Measurements from ENCODE around the gene PLEKHA7.

The PLEKHA7 gene

DNA sequence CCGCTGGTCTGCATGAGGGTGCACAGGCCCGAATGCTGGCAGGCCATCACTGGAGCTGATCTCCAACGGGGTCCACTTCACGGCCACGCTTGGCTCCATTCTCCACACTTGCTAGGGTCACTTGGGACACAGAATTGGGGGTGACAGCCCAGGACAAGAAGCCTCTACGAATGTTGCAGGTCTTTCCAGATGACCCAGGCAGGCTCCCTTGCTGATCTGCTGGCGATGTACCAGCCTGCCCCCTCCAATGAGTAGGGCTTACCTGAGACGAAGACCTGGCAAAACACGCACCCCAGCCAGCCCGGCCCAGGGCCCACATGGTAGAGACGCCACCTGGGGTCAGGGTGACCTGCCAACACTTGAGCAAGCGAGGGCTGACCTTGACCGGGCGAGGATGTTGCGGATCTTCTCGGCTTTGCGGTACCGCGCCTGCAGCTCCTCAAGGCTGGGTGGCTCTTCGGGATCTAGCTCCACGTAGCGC is 230.9 kb downstream of the PLEKHA7 start:
- TF ChIP-seq, protein P1, sequence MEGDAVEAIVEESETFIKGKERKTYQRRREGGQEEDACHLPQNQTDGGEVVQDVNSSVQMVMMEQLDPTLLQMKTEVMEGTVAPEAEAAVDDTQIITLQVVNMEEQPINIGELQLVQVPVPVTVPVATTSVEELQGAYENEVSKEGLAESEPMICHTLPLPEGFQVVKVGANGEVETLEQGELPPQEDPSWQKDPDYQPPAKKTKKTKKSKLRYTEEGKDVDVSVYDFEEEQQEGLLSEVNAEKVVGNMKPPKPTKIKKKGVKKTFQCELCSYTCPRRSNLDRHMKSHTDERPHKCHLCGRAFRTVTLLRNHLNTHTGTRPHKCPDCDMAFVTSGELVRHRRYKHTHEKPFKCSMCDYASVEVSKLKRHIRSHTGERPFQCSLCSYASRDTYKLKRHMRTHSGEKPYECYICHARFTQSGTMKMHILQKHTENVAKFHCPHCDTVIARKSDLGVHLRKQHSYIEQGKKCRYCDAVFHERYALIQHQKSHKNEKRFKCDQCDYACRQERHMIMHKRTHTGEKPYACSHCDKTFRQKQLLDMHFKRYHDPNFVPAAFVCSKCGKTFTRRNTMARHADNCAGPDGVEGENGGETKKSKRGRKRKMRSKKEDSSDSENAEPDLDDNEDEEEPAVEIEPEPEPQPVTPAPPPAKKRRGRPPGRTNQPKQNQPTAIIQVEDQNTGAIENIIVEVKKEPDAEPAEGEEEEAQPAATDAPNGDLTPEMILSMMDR (IDR thresholded peaks at IDR 0.05; ENCODE audit: low read length, missing control alignments) = no peak
- DNase-seq (ENCODE audit: low read depth) = no peak
- no peak overlapping the region for H3K4me3 ChIP-seq (replicated peaks; ENCODE audit: low read depth, low read length)

DNA sequence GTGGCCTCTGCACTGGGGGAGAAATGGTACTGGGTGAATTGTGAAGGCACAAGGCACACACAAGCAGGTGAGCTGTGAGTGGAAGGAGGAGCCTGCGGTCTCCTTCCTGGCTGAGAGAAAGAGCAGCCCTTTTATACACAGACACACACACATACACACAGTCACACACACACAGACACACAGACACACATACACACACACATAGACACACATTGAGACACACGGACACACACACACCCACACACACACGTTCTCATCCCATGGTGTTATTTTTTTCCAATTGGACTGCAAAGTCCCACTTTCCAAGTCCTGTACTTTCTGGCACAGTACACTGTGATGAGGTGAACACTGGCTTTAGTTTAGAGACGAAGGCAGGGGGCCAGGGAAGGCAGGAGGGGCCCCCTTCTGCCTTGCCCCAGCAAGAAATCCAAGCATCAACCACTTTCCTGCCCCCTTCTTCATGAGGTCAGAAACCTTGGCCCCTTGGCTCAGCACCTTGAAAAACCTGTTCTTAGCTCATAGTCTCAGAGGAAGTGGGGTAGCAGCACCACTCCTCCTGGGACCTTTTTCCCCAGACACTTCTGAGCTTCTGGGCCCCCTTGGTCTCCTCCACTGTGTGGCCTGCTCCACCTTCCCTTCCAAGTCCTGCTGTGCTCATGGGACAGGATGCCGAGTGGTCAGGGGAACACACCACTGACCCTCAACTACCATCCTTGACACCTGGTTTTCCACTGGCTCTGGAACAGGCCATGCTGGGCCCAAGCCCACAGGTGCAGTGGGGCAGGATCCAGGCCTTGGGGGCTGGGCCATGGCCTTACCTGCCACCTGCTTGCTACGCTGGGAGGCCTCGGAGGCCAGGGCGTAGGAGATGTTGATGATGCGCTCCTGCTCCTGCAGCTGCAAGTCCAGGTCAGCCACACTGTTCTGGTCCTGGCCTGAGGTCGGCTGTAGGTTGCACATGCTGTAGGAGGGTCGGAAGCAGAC is 232.0 kb downstream of the PLEKHA7 start:
- H3K4me3 ChIP-seq (replicated peaks; ENCODE audit: low read depth, low read length) = no peak overlapping the region
- no peak for DNase-seq (ENCODE audit: low read depth)
- TF ChIP-seq, protein P1 (IDR thresholded peaks at IDR 0.05; ENCODE audit: low read length, missing control alignments) = no peak

- no peak overlapping the region for H3K4me3 ChIP-seq (replicated peaks; ENCODE audit: low read depth, low read length)
- DNase-seq (ENCODE audit: low read depth) = no peak
- TF ChIP-seq, protein P1 (IDR thresholded peaks at IDR 0.05; ENCODE audit: low read length, missing control alignments) = no peak
These were observed 233.3 kb downstream of the PLEKHA7 start for GRCh38 chr11:16780698-16781550.

DNA sequence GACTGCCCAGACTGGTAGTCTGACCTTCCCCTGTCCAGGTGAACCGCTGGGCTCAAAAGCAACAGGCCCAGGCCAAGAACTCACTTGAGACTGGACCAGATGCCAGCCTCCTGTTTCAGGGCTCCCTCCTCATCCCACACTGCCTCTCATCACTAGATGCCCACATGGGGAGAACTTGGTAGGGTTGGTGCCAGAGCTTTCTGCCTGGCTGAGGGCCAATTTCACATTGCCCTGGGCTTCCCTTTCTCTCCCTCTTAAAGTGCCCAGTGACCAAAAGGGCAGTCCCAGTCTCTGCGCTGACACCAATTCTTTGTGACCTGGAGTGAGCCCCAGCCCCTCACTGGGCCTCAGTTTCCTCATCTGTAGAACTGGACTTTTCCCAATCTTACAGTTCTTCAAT is 234.1 kb downstream of the PLEKHA7 start:
- H3K4me3 ChIP-seq (replicated peaks; ENCODE audit: low read depth, low read length) = no peak overlapping the region
- TF ChIP-seq, protein P1 (IDR thresholded peaks at IDR 0.05; ENCODE audit: low read length, missing control alignments) = no peak
- DNase-seq (ENCODE audit: low read depth) = no peak

DNA sequence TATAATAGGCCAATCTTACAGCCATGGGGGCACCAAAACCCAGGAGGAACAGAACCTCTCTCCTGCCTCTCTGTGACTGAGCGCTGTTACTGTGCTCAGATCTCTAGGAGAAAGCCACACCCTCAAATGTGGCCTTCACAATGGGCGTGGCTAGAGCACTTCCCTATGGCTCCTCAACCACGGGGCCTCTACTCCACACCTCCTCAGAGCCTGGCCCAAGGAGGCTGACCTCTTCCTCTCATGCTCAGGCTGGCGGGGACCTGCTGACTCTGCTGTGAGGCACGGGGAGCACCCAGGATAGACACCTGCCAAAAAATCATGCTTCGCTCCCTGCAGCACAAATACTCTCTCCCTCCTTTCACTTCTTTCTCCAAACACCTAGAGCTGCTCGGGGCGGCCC is 234.8 kb downstream of the PLEKHA7 start:
- H3K4me3 ChIP-seq (replicated peaks; ENCODE audit: low read depth, low read length) = no peak overlapping the region
- TF ChIP-seq, protein P1 (IDR thresholded peaks at IDR 0.05; ENCODE audit: low read length, missing control alignments) = no peak
- DNase-seq (ENCODE audit: low read depth) = no peak

DNA sequence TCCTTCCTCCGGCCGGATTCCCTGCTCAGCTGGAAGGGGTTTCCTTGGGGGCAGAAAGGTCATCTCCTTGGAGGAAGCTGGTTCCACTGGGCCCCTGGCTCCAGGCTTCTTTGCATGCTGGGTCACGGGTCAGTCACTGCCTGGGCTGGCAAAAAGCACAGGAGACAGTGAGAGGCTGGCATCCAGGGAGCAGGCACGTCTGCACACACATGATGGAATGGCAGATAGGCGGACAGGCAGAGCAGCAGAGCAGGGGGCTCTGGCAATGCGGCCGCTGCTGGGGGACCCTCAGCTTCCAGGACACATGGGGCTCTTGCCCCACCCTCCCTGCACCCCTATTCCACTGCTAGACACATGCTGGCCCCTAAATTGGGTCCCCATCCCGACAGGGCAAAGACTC is 235.3 kb downstream of the PLEKHA7 start:
- DNase-seq (ENCODE audit: low read depth) = no peak
- TF ChIP-seq, protein P1 (IDR thresholded peaks at IDR 0.05; ENCODE audit: low read length, missing control alignments) = no peak
- no peak overlapping the region for H3K4me3 ChIP-seq (replicated peaks; ENCODE audit: low read depth, low read length)
